GM12878 (cell line): ENCODE data around the gene TIAM1.

Experiments
- ESRRA ChIP-seq: IDR thresholded peaks from 2 replicates; pipeline ENCODE4 v1.6.1; 2012; ENCODE audit warnings: mild to moderate bottlenecking, low read length, improper control_type of control experiment
- MYC ChIP-seq: IDR thresholded peaks from 2 replicates; pipeline ENCODE4 v1.6.1; 2011; ENCODE audit warnings: mild to moderate bottlenecking, low read length, moderate library complexity, inconsistent platforms; ENCODE audit not compliant: insufficient read depth, insufficient replicate concordance, insufficient read length, severe bottlenecking
- POLR2A ChIP-seq: IDR thresholded peaks from 2 replicates; pipeline ENCODE4 v1.6.1; 2011; ENCODE audit warnings: low read depth, mild to moderate bottlenecking, low read length
- RUNX3 ChIP-seq: IDR thresholded peaks from 2 replicates; pipeline ENCODE4 v1.6.1; 2012; ENCODE audit warnings: low read length, inconsistent platforms
- ZNF274 ChIP-seq: IDR thresholded peaks from one replicate; pipeline ENCODE4 v1.8.0; 2011; ENCODE audit not compliant: insufficient read length, insufficient read depth
- TF ChIP-seq, protein P1 (sequence below), 3 experiments: IDR thresholded peaks in 2 of 3; conservative IDR thresholded peaks in 1 of 3; 2 replicates each; pipeline ENCODE4 v1.5.1; 2011; ENCODE audit warnings: low read depth in 3 of 3, low read length in 3 of 3, mild to moderate bottlenecking in 3 of 3, control low read depth in 2 of 3, moderate library complexity in 2 of 3, inconsistent platforms in 1 of 3, mixed read lengths in 1 of 3; ENCODE audit not compliant: control insufficient read depth in 2 of 3, insufficient read depth in 1 of 3; ENCODE audit errors: extremely low read depth in 1 of 3

DNA sequence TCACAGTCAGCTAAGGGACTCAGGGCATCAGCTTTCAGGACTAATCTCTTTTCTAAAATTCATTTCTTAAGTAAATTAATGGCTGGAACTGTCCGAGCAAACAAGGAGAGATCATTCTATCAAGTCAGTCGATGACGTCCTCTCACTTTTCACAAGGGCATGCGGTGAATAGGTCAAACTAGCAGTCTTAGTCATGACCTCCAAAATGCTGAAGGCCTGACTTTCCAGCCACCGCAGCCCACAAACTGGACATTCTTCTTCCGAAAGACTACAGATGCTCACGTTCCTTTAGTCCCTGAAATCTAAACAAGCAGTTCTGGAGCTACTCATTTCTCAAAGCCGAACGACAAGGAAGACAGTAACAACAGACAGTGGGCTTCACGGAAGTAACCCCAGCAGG lies 127.9 kb downstream of the TIAM1 start:
- TF ChIP-seq, protein P1, sequence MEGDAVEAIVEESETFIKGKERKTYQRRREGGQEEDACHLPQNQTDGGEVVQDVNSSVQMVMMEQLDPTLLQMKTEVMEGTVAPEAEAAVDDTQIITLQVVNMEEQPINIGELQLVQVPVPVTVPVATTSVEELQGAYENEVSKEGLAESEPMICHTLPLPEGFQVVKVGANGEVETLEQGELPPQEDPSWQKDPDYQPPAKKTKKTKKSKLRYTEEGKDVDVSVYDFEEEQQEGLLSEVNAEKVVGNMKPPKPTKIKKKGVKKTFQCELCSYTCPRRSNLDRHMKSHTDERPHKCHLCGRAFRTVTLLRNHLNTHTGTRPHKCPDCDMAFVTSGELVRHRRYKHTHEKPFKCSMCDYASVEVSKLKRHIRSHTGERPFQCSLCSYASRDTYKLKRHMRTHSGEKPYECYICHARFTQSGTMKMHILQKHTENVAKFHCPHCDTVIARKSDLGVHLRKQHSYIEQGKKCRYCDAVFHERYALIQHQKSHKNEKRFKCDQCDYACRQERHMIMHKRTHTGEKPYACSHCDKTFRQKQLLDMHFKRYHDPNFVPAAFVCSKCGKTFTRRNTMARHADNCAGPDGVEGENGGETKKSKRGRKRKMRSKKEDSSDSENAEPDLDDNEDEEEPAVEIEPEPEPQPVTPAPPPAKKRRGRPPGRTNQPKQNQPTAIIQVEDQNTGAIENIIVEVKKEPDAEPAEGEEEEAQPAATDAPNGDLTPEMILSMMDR (IDR thresholded peaks at IDR 0.05 in 2 of 3, conservative IDR thresholded peaks at IDR 0.05 in 1 of 3; ENCODE audit: control insufficient read depth in 2 of 3, extremely low read depth in 1 of 3, insufficient read depth in 1 of 3, low read depth in 3 of 3, low read length in 3 of 3): no peak
- TF ChIP-seq RUNX3 (no peak), MYC (no peak), ESRRA (no peak), POLR2A (no peak), ZNF274 (no peak)
